Retinal pigment epithelial cell (primary cell): Measurements from ENCODE around the gene SLC25A46.
A peak's percentile ranks its signal among the peaks of the same experiment; 100 is the strongest.

ENCODE experiments used
- DNase-seq: peaks from one replicate; pipeline ENCODE4 v3.0.0-alpha.2; 2010; ENCODE audit warnings: low read depth
- H3K4me3 ChIP-seq: 2 replicates; pipeline ENCODE4 v1.5.1; 2011; ENCODE audit warnings: mild to moderate bottlenecking, low read length, control low read depth, moderate library complexity
- TF ChIP-seq, protein P1 (sequence below): conservative IDR thresholded peaks from 2 replicates; pipeline ENCODE4 v1.5.1; 2011; ENCODE audit warnings: low read depth, low read length, control low read depth, inconsistent platforms

The SLC25A46 gene

GRCh38 chr5:110790673-110791072, 51.9 kb downstream of the SLC25A46 start:
- no peak overlapping the region for H3K4me3 ChIP-seq
- DNase-seq: peak; percentile 59
- TF ChIP-seq, protein P1, sequence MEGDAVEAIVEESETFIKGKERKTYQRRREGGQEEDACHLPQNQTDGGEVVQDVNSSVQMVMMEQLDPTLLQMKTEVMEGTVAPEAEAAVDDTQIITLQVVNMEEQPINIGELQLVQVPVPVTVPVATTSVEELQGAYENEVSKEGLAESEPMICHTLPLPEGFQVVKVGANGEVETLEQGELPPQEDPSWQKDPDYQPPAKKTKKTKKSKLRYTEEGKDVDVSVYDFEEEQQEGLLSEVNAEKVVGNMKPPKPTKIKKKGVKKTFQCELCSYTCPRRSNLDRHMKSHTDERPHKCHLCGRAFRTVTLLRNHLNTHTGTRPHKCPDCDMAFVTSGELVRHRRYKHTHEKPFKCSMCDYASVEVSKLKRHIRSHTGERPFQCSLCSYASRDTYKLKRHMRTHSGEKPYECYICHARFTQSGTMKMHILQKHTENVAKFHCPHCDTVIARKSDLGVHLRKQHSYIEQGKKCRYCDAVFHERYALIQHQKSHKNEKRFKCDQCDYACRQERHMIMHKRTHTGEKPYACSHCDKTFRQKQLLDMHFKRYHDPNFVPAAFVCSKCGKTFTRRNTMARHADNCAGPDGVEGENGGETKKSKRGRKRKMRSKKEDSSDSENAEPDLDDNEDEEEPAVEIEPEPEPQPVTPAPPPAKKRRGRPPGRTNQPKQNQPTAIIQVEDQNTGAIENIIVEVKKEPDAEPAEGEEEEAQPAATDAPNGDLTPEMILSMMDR: peak; percentile 61

DNA sequence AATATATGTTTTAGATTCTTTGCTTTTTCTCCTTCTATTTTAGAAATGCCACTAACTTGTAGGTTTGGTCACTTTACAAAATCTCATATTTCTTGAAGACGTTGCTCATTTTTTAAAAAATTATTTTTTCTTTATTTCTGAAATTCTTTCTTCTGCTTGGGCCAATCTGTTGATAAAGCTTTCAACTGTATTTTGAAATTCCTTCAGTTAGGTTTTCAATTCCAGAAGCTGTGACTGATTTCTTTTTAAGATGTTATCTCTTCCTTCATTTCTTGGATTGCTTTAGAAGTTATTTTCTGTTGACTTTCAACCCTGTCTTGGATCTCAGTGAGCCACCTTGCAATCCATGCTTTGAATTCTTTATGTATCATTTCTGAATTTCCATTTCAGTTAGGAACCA, 64.2 kb downstream of the SLC25A46 start:
- no peak for DNase-seq
- no peak overlapping the region for H3K4me3 ChIP-seq
- TF ChIP-seq, protein P1: no peak

DNA sequence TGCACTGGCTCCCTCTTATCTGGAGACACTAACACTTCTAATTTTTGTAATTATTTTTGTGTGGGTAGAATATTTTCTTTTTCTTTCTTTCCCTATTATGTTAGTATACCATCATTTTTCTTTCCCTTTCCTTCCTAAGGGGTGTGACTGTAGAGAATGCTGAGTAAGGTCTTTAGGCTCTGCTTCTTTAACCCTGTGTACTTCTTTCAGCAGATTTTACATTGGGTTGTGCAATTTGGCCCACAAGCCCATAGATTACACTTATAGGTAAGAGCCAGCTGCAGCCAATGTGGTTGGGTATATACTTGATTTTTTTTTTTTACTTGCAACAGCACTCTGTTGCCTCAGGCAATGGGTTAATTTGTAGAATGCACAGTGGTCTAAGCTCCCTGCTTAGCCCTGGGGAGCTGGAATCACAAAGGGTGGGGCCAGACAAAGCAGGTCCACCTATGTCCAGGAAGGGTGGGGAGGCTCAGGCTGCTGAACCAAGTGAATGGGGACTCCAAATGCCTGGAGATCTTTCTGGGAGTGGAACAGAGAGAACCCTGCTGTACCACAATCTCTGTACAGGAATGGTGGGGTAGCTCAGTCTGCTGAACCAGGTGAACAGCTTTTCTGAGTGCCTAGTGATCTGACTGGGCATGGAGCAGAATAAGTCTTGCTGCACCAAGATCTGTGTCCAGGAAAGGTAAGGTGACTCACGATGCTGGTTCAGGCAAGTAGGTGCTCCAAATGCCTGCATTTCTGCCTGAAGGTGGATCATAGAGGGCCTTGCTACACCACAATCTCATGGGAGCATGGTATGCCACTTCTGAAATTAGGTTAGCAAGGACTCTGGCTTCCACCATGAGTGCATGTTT, 64.9 kb downstream of the SLC25A46 start:
- TF ChIP-seq, protein P1: no peak
- H3K4me3 ChIP-seq: no peak overlapping the region
- no peak for DNase-seq

DNA sequence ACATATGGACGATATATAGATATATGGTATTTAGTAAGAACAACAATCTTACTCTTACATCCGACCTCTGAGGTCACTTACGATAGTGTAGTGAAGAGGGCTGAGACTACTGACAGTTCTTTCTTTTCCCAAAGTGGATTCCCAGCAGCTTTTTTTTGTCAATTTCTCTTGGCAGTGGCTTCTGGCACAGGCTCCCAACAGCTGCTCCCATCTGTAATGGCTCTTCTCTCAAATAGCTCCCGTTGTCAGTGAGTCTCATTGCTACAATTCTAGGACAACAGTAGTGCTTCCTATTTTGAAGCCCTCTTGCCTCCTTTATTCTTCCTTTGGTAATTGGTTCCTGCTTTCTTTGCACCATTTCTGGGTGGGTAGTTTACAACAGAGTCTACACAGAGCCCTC, 68.4 kb downstream of the SLC25A46 start:
- no peak overlapping the region for H3K4me3 ChIP-seq
- TF ChIP-seq, protein P1: no peak
- no peak for DNase-seq

GRCh38 chr5:110809006-110809405, 70.2 kb downstream of the SLC25A46 start:
- TF ChIP-seq, protein P1: no peak
- no peak overlapping the region for H3K4me3 ChIP-seq
- DNase-seq: no peak
